ENCODE results near the gene CRLF1. TPM values are rescaled to one million over a fixed set of nuclear protein-coding genes. Genes with fewer than 3 reads are reported as not detected.

Gene CRLF1
- total RNA-seq, 2 experiments from 2014 or later, result not detected

DNA sequence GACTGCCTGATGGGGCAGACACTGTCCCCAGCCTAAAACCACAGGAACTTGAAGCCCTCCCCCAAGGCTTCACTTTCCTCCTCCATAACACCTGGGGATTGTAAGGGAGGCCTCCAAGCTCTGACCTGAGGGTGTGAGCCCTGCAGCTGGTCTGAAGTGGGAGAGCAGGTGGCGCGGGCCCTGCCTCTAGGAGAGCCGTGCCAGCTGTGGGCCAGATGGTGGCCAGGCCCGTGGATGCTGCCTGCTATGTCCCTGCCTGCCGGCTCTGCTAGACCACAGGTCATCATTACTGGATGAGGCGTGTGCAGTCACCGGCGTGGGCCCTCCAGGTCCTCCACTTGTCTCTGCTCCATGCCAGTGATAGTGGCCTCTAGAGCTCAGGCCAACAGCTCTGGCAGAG is 26.7 kb upstream of the CRLF1 start:
- Mint-ChIP-seq H3K27me3 (no peaks in the 10 kb centered on the region), H3K4me1 (ENCODE audit: low read depth) (peaks cover 11% of the 10 kb centered on the region), H3K27ac (no peak overlapping the region), H3K36me3 (ENCODE audit: low read depth) (no peaks in the 10 kb centered on the region), H3K9me3 (no peaks in the 10 kb centered on the region), H3K4me3 (no peak overlapping the region)
- TF ChIP-seq, protein P1, sequence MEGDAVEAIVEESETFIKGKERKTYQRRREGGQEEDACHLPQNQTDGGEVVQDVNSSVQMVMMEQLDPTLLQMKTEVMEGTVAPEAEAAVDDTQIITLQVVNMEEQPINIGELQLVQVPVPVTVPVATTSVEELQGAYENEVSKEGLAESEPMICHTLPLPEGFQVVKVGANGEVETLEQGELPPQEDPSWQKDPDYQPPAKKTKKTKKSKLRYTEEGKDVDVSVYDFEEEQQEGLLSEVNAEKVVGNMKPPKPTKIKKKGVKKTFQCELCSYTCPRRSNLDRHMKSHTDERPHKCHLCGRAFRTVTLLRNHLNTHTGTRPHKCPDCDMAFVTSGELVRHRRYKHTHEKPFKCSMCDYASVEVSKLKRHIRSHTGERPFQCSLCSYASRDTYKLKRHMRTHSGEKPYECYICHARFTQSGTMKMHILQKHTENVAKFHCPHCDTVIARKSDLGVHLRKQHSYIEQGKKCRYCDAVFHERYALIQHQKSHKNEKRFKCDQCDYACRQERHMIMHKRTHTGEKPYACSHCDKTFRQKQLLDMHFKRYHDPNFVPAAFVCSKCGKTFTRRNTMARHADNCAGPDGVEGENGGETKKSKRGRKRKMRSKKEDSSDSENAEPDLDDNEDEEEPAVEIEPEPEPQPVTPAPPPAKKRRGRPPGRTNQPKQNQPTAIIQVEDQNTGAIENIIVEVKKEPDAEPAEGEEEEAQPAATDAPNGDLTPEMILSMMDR (IDR thresholded peaks at IDR 0.05), result no peak
- no peak for DNase-seq
- ChIA-PET CTCF (interaction anchor here (1.2 kb wide), 1 partner anchor 40 kb away, joined by 3 read pairs; no protein-coding TSS in a partner anchor), POLR2A (no interaction called here)
- intact Hi-C loops (cut with micrococcal nuclease), result no loop called here
- ATAC-seq, result no peak

DNA sequence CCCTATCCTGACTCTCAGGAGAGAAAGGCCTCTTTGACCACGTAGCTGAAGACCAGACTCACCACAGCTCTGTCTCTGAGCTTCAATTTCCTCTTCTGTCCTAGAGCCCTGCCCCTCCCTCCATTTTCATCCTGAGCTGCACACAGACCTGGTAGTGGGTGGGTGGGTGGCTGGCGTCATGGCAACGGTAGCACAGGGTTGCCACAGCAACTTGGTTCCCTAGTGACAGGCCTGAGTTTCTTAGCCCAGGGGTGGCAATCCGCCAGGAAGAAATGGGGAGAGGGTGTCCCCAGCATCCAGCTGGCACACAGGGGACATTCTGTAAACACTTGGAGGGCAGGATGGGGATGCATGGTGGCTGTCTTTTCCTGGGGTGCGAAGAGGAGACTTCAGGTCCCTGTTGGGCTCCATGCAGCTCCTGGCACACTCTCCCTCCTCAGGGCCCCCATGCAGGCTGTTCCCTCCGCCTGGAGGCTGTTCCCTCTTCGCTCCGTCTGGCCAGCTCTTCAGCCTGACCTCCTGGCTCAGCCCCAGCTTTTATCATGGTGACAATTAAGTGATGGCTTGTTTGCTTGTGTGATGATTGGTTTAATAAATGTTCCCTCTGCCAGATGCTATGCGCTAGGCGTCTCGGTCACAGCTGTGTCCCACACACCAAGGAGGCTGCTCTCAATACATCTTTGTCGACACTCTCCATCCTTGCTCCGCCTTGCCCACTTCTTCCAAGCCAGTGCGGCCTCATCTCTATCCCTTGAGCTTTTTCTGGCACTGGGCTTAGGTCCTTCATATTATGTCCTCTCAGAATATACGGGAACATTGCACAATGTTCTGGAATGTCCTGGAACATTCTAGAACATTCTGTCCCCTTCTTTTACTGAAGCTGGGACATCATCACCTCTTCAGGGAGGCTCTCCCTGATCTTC is 22.8 kb upstream of the CRLF1 start:
- Mint-ChIP-seq H3K4me3 (no peak overlapping the region), H3K27me3 (no peaks in the 10 kb centered on the region), H3K36me3 (ENCODE audit: low read depth) (no peaks in the 10 kb centered on the region), H3K9me3 (no peaks in the 10 kb centered on the region), H3K4me1 (ENCODE audit: low read depth) (no peaks in the 10 kb centered on the region), H3K27ac (no peak overlapping the region)
- ChIA-PET CTCF (interaction anchor here (0.5 to 1.5 kb wide), 3 partner anchors 10 to 218 kb away, joined by 3 read pairs; no protein-coding TSS in a partner anchor), POLR2A (interaction anchor here (0.6 to 0.9 kb wide), 2 partner anchors 10 to 878 kb away, joined by 3 to 4 read pairs; no protein-coding TSS in a partner anchor)
- DNase-seq (no peak), ATAC-seq (no peak)
- TF ChIP-seq, protein P1 (IDR thresholded peaks at IDR 0.05), result no peak
- intact Hi-C loops (cut with micrococcal nuclease), result no loop called here

DNA sequence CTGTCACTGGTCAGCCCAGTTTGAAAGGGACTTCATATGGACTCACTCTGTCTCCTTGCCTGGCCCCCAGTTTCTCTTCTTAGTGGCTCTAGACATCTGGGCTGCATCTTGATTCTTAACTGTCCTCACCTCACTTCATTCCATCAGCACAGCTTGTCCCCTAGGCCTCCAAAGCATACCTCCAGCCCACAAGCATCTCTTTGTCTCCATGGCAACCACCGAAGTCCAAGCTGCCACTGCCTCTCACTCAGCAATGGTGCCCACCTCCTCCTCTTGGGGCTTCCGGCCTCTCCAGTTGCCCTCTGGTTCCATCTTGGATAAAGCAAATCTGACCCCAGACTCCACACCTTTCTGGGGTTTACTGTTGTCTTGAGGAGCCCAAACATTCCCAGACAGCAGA is 20.3 kb upstream of the CRLF1 start:
- CTCF ChIA-PET, result interaction anchor here (1.3 kb wide), 1 partner anchor 36 kb away, joined by 3 read pairs; no protein-coding TSS in a partner anchor
- POLR2A ChIA-PET, result no interaction called here
- intact Hi-C loops (cut with micrococcal nuclease), result no loop called here
- Mint-ChIP-seq H3K36me3 (ENCODE audit: low read depth) (no peaks in the 10 kb centered on the region), H3K4me3 (no peak overlapping the region), H3K4me1 (ENCODE audit: low read depth) (no peaks in the 10 kb centered on the region), H3K9me3 (no peaks in the 10 kb centered on the region), H3K27me3 (no peaks in the 10 kb centered on the region), H3K27ac (no peak overlapping the region)
- DNase-seq (no peak), ATAC-seq (no peak)
- TF ChIP-seq, protein P1 (IDR thresholded peaks at IDR 0.05), result no peak

DNA sequence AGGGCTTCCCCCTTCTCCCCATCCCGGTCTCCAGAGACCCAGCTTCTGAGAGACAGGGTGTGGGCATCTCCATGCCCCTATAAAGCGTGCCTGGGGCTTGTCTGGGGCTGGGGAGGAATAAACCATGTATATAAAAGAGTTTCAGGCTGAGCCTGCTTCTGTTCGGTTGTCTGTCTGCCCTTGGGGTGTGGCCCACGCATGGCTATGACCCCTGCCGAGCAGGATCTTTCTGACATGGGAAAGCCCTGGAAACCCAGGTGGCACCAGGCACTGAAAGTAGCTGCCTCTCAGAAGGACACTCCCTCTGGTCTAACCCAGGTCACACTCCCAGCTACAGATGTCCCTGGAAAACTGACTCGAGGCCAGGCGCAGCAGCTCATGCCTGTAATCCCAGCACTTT is 14.3 kb upstream of the CRLF1 start:
- intact Hi-C loops (cut with micrococcal nuclease), result no loop called here
- peaks cover 10% of the 10 kb centered on the region for H3K27me3 Mint-ChIP-seq
- H3K4me3 Mint-ChIP-seq, result no peak overlapping the region
- DNase-seq (no peak), ATAC-seq (no peak)
- H3K36me3 Mint-ChIP-seq (ENCODE audit: low read depth), result no peaks in the 10 kb centered on the region
- no peaks in the 10 kb centered on the region for H3K9me3 Mint-ChIP-seq
- ChIA-PET POLR2A (interaction anchor here (0.9 kb wide), 1 partner anchor 18 kb away, joined by 3 read pairs; no protein-coding TSS in a partner anchor), CTCF (no interaction called here)
- no peaks in the 10 kb centered on the region for H3K4me1 Mint-ChIP-seq (ENCODE audit: low read depth)
- TF ChIP-seq, protein P1 (IDR thresholded peaks at IDR 0.05), result no peak
- H3K27ac Mint-ChIP-seq, result no peak overlapping the region

DNA sequence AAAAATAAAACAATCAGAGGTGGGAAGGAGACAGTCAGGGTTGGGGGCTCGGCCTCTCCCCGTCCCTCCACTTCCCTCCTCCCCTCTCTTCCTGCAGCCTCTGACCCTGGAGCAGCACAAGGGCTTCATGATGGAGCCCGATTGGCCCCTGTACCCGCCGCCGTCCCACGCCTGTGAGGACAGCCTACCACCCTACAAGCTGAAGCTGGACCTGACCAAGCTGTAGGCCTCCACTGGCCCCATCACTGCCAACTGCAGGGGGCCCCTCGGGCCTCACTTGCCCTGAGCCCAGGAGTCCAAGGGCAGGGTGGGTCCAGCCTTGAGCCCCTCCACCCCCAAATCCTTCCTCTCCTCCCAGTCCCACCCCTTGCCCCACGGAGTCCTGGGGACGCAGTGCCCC is 13.7 kb upstream of the CRLF1 start:
- intact Hi-C loops (cut with micrococcal nuclease), result no loop called here
- ChIA-PET CTCF (no interaction called here), POLR2A (no interaction called here)
- DNase-seq, result no peak
- no peak for ATAC-seq
- H3K9me3 Mint-ChIP-seq, result no peaks in the 10 kb centered on the region
- TF ChIP-seq, protein P1 (IDR thresholded peaks at IDR 0.05), result no peak
- H3K27me3 Mint-ChIP-seq, result peaks cover 12% of the 10 kb centered on the region
- no peaks in the 10 kb centered on the region for H3K36me3 Mint-ChIP-seq (ENCODE audit: low read depth)
- no peaks in the 10 kb centered on the region for H3K4me1 Mint-ChIP-seq (ENCODE audit: low read depth)
- H3K4me3 Mint-ChIP-seq, result no peak overlapping the region
- H3K27ac Mint-ChIP-seq, result no peak overlapping the region
